ENCODE data around the gene ZNF765.

ZNF765 gene

GRCh38 chr19:53365899-53366493, 29.0 kb upstream of the ZNF765 start:
- no peak for TF ChIP-seq CTCF (IDR thresholded peaks at IDR 0.05)
- intact Hi-C loops (cut with DNase I; ENCODE audit: low total_unique reads), result loop anchor here (2.0 kb wide), 1 partner anchor 29 kb away; the partner anchor contains the start of gene ZNF765
- DNase-seq, result no peak
- Histone ChIP-seq H3K36me3 (no peaks in the 10 kb centered on the region), H3K27me3 (no peaks in the 10 kb centered on the region), H3K4me3 (peak overlapping the region; percentile 68 to 77), H3K4me1 (peaks cover 0 to 13% (median 1%) of the 10 kb centered on the region in 4 donors), H3K9me3 (no peaks in the 10 kb centered on the region), H3K27ac (peak overlapping the region; percentile 80 to 83)

- Histone ChIP-seq H3K4me1 (no peaks in the 10 kb centered on the region), H3K9me3 (no peaks in the 10 kb centered on the region), H3K27ac (no peak overlapping the region), H3K27me3 (no peaks in the 10 kb centered on the region), H3K4me3 (no peak overlapping the region), H3K36me3 (peaks cover 43 to 44% (median 43%) of the 10 kb centered on the region in 3 donors)
- intact Hi-C loops (cut with DNase I; ENCODE audit: low total_unique reads), result no loop called here
- TF ChIP-seq CTCF (IDR thresholded peaks at IDR 0.05), result no peak
- DNase-seq, result no peak
Measured at GRCh38 chr19:53372196-53372595, 22.8 kb upstream of the ZNF765 start.

GRCh38 chr19:53374288-53374687, 20.7 kb upstream of the ZNF765 start:
- Histone ChIP-seq H3K9me3 (no peaks in the 10 kb centered on the region), H3K4me3 (no peak overlapping the region), H3K4me1 (no peaks in the 10 kb centered on the region), H3K36me3 (peaks cover 64 to 65% (median 64%) of the 10 kb centered on the region in 3 donors), H3K27me3 (no peaks in the 10 kb centered on the region), H3K27ac (no peak overlapping the region)
- no peak for TF ChIP-seq CTCF (IDR thresholded peaks at IDR 0.05)
- intact Hi-C loops (cut with DNase I; ENCODE audit: low total_unique reads), result no loop called here
- DNase-seq, result no peak

GRCh38 chr19:53374743-53375142, 20.2 kb upstream of the ZNF765 start:
- intact Hi-C loops (cut with DNase I; ENCODE audit: low total_unique reads), result no loop called here
- Histone ChIP-seq H3K9me3 (peaks cover 0 to 4% (median 0%) of the 10 kb centered on the region in 3 donors), H3K4me1 (no peaks in the 10 kb centered on the region), H3K27ac (no peak overlapping the region), H3K36me3 (peaks cover 68 to 70% (median 69%) of the 10 kb centered on the region in 3 donors), H3K27me3 (no peaks in the 10 kb centered on the region), H3K4me3 (no peak overlapping the region)
- DNase-seq, result no peak
- no peak for TF ChIP-seq CTCF (IDR thresholded peaks at IDR 0.05)

GRCh38 chr19:53381376-53381775, 13.6 kb upstream of the ZNF765 start:
- H3K27me3 ChIP-seq, result no peaks in the 10 kb centered on the region
- H3K36me3 ChIP-seq, result peaks cover 68 to 94% (median 90%) of the 10 kb centered on the region in 3 donors
- no peak overlapping the region for H3K27ac ChIP-seq
- DNase-seq, result no peak
- intact Hi-C loops (cut with DNase I; ENCODE audit: low total_unique reads), result loop anchor here (10.0 kb wide), 1 partner anchor 47 kb away; the partner anchor contains the start of gene ZNF845
- no peaks in the 10 kb centered on the region for H3K4me1 ChIP-seq
- peaks cover 0 to 47% (median 16%) of the 10 kb centered on the region in 3 donors for H3K9me3 ChIP-seq
- H3K4me3 ChIP-seq, result no peak overlapping the region
- no peak for TF ChIP-seq CTCF (IDR thresholded peaks at IDR 0.05)
